NCI-H446 (cell line): ENCODE data around the gene NBEA.
A peak's percentile ranks its signal among the peaks of the same experiment; 100 is the strongest.

Experiments
- DNase-seq, 2 experiments: peaks; one replicate each; lab custom pipeline; 2025; lab: John Stamatoyannopoulos, UW

The NBEA gene

DNA sequence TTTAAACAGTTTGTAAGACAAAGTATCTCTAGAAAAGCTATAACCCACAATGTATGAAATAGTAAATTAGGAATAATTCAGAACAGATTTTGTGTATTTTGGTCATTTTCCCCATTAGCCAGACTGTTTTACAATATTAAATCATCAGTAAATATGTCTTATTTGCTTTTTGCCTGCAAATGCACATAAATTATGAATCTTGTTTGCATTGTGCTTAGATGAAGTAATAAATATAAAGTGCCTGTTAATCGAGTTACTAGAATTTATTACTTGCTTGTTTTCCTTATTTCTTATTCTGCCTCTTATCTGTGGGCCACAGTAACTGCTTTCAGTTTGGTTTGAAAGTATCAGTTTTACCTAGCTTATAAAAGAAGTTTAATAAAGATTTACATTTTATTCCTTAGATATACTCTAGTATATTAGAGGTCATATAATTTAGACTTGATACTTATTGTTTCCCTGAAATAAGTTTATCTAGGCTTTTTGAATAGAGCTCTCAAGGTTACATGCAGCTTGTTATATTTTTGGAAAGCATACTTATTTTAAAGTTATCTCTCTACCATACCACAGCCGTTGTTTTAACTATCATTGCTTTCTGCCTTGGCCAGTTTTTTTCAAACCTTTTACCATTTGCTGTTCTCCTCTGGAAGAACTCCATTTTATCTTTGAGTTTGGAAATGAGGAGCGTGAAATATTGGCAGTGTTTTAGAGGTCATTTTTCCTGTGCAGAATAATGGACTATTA, 238.0 kb downstream of the NBEA start:
- no peak for DNase-seq

DNA sequence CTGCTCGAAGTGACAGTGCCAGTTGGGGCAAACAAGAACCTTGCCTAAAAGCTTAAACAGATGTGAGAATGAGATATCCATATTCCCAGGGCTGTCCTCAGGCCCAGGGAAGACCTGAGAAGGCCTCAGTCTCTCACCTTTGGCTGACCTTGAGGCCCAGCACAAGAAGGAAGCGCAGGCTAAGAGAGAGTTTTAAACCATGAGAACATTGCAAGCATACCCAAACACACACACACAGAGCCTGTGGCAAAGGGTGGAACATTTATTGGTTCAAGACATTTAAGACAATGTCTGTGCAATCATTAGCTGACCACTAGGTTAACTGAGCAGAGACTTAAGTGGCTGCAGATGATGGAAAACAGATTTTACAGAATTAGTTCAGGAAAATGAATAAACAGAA, 248.2 kb downstream of the NBEA start:
- no peak for DNase-seq

DNA sequence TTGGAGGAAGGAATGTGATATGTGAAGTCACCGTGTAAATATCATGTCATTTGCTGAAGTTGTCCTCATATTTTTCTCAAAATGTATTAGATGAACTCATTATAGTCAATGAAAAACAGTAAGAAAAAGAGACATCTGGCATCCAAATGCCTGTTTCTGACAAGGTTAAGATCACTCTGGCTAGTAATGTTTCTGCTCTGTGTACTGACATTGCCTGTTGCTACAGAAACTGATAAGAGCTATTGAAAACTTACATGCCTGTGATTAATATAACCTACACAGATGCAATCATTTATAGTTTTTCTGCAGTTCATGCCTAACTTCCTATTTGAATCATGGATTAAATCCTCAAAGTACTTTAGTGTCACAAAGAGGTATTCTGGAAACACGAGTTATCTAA, 249.8 kb downstream of the NBEA start:
- no peak for DNase-seq

DNA sequence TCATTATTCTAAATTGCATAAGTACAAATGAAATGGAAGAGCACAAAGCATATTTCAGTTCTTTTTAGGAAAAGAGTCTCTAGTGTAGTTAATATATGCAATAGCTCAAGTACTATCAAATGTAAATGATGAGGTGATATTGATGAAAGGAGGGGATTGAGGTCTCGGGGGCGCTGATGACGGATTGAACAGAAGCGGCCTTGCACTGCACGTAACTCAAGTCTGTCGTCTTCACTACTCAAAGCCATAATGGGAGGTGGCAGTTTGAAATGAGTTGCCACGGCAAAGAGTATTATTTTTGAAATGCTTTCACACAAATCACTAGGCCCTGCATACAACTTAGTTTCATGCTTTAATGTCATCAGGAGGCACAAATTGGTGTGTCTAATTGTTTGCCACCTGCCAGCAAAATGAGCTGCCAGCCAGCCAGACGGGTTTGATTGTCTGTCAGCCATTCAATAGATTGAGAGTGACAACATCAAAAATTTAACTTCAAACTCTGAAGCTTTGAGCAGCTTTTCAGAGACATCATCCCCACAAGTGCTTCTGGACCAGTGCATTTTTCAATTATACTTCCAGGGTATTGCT, 256.6 kb downstream of the NBEA start:
- peak; percentile 11 to 54 for DNase-seq

DNA sequence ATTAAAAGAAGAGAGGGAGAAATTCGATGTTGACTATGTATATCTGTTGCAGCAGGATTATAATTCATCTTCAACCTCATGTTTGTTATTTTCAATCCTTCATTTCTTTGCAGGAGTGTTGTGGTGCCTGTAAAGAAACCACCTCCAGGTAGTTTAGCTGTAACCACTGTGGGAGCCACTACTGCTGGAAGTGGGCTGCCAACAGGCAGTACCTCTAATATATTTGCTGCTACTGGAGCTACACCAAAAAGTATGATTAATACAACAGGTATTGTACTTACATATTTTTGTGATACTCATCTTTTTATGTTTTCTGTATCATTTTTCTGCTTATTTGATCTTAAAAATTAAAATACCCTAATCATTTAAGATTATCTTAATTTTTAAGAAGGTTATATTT, 266.5 kb downstream of the NBEA start:
- DNase-seq, result no peak

DNA sequence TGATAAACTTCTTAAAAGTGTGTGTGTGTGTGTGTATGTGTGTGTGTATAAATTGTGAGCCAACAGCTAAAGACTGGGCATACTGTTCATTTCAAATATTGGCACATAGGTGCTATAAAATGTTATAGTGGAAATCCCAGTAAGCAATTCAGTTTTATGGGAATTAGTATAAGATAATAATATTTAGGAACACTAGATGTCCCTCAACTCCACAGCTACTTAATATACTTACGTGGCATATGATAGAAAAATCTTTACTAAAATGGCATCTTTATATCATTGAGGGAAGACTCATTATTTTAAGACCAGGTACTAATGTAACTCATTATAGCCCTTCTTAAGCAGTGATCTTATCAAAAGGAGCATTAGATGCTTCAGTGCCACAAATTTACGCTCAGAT, 268.2 kb downstream of the NBEA start:
- DNase-seq, result peak in 1 of 2 experiments; percentile 32

DNA sequence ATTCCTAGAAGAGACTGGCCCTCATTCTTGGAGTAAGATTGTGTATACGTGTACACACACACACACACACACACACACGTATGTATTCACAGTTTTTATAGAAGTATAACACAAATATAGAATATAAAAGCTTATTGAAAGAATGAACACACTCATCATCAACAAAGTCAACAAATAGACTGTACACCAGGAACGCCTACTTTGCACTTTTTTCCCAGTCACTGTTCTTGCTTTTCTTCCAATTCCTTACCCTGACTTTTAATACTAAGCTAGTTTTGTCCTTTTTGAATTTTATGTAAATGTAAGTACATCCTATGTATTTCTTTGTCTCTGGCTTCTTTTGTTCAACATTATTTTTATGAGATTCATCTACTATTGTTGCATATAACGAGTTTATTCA, 269.9 kb downstream of the NBEA start:
- DNase-seq, result no peak

DNA sequence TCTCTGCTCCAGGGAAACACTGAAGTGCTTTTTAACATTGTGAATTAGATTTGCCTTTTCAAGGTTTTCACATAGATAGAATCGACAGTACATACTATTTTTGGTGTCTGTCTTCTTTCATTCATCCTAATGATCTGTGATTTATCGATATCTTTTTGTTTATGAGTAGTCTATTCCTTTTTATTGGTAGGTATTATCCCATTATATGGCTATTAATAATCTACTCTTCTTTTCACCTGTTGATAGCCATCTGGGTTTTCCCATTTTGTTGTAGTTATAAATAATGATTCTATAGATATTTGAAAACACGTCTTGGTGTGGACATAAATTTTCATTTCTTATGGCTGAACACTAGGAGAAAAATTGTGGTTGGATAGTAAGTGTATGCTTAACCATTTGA, 271.8 kb downstream of the NBEA start:
- DNase-seq, result no peak

DNA sequence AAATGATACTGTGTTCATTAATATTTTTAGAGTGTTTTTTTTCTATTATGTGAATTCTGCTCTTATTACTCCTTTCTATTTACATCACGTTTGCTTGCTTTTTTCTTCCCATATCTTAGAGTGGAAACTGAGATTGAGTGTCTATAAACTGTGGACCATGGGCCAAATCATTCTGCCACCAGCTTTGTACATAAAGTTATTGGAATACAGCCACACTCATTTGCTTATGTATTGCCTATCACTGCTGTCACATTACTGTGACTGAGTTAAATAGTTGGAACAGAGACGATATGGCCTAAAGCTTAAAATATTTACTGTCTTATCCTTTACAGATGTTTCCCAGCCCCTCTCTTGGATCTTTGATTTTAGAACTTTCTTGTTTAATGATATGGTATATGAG, 274.1 kb downstream of the NBEA start:
- DNase-seq, result peak in 1 of 2 experiments; percentile 14

DNA sequence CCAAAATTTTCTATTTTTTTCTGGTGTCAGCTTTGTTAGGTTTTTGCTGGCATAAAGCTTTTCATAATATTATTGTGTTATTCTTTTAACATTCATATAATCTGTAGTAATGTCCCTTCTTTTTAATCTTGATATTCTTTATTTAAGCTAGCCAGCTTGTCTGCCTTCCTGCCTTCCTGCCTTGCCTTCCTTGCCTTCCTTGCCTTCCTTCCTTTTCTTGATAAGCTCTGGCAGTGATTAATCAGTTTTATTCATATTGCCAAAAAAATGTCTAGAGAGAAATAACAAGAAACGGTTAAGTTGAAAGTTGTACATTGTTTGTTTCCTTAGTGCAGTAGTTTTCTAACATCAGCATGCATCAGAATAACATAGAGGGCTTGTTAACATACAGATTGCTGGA, 277.0 kb downstream of the NBEA start:
- DNase-seq, result no peak

DNA sequence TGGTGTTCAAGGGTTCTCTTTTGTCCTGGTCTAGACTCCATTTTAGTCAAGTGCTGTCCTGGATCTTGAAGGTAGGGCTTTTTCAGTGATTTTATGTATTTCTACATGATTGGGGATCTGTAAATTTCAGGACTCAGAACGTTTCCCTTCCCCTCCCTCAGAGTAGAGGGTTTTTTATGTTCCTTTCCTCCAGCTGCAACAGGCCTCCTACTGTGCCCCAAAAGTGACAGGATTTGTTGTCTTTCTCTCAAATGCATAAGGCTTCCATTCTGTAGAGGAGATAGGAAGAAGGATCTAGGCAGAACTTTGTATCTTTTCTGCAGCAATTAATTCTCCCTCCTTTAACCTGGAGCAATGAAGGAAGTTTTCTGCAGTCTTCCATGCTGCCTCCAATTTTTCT, 283.1 kb downstream of the NBEA start:
- no peak for DNase-seq

DNA sequence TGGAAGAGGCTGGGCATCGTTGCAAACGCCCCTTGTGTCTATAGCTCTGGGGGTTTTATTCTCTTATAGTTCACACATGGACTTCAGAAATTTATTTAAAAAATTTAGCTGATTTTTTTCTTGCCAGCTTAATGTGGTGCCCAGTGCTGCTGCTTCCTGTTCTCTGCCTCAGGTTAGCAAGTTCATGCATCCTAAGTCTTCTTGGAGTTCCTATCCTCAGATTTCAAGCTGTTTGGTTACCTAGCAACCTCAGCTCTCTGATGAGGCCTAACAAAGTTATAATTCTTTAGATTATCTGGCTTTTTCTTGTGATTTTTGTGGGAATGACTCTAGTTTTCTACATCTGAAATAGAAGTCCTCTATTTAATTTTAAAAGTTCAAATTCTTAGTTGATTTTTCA, 283.5 kb downstream of the NBEA start:
- no peak for DNase-seq

DNA sequence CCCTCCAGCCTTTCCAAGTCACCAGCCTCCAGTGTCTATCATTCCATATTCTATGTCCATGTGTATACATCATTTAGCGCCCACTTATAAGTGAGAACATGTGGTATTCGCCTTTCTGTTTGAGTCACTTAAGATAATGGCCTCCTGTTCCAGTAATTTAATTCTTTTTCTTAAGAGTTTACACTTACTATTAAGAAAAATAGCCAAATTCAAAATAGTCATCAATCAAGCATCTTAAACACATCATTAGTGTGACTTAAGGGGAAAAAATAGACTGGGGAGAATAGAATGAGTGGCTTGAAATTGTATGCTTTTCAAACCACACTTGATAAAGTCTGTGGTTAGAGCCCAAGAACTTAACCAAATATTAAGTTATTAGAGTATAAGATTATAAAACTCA, 286.5 kb downstream of the NBEA start:
- no peak for DNase-seq

DNA sequence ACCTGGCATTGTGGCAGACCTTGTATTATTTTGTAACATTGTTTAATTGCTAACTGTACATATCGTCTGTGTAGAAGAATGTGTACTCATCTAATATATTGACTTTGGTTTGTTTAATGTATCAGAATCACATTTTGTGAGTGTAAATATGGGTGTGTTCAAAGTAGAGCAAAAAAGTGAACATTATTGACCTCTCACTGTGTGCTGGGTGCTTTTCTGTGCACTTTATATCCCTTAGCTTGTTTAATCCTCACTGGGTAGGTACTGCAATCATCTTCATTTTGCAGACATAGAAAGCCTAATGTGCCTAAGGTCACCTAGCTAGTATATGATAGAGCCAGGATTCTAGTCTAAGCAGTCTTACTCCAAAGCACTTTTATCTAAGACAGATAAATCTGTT, 289.4 kb downstream of the NBEA start:
- DNase-seq, result no peak

DNA sequence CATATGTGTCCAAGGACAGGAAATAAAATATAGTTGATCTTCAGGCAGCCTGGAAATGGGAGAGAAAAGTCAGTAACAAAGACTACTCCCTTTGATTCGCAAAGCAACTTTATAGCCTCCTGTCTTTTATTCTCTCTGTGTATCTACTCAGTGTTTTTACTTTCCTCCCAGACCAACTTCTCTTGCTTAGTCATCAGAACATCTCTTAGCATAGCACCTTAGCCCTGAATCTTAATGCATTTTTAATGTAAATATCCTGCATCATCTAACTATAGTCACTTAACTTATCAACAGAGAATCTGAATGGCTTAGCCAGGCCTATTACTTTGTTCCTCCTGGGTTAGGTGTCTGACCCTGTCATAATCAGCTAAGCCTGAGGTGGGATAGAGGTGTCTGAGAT, 296.2 kb downstream of the NBEA start:
- DNase-seq, result no peak

DNA sequence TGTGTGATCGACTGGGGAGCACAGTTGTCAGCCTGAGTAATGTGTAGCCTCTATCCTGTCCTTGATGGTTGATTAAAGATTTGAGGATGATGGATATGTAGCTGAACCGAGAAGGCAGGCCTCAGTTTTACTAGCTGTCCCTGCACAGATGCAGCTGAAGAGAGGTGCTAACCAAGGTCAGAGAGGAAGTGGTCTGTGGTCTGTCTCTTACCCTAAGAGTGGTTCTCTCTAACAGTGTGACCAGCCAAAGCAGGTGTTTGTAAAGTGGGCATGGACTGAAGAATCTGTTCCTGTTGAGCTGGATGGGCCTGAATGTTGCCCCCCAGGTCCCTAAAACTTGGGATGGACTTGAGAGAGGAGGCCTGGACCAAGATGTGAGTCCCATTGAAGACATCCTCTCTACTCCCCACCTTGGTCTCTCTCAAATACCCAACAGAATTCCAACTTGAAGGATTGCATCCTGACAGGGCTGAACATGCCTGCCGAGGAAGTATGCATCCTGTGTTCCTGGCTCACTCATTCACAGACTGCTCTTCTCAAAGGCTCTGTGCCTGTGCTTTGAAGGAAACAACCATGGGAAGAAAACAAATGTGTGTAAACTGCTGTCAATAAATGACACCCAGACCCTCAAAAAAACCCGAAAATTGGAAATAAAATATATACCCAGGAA, 310.6 kb downstream of the NBEA start:
- no peak for DNase-seq

DNA sequence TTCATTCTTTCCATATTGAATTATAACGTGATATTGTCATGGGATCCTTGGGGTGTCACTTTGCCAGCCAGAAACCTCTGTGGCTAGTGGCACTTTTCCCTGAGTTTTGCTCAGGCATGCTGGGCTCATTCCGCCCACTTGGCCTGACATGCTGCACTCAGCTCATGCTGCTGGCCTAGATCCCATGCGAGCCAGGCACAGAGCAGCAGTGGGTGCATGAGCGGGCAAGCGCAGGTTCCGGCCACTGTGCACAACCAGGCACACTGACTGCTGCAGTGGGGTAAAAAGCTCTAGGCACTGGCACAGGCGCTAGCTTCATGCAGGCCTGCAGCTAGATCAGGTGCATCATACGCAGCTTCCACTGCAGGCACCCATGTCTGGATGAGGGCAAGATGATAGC, 313.2 kb downstream of the NBEA start:
- no peak for DNase-seq

DNA sequence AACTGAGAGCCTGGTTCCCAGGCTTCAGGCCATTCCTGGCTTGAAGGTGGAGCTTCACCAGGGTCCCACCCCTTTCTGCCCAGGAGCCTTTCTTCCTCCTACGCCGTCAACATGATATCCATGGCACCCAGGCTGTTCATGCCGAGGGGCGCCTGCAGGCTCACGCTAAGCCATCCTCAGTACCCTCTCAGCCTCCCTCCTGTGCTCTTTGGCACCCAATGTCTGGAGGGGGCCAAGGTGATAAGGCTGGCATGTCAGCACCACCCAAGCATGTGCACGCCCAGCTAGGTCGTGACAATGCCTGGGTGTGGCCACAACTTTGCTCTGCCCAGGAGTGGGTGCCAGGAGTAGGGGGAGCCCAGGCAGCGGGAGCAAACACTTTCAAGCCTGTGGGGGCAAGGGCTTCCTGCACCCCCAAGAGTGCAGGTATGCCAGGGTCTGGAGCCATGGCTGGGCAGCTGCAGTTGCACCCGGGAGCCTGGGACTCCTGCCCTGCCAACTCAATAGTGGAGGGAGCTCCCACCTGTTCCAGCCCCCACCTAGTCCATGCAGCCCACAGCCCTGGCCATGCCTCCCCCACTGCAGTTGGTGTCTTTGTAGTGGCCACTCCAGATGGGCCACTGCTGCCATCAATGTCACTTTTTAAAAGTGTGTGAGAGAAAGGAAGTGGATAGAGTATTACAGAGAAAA, 314.5 kb downstream of the NBEA start:
- DNase-seq, result no peak

DNA sequence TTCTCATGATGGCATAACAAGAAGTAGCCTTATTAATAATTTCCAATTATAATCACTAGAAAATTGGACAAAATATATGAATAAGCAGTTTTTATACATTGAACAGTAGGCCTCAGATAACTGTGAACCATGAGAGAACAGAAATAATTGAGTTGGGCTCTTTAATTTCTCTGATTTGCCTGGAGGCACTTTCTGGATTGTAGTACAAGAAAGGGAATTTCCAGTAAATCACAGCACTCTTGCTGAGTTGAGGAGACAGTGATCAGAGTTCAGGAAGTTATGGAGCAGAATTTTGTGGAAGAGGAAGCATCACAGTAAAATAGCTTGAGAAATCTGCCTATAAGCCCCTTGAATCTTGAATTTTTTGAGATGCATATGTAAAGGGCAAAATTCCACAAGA, 318.2 kb downstream of the NBEA start:
- DNase-seq, result no peak

DNA sequence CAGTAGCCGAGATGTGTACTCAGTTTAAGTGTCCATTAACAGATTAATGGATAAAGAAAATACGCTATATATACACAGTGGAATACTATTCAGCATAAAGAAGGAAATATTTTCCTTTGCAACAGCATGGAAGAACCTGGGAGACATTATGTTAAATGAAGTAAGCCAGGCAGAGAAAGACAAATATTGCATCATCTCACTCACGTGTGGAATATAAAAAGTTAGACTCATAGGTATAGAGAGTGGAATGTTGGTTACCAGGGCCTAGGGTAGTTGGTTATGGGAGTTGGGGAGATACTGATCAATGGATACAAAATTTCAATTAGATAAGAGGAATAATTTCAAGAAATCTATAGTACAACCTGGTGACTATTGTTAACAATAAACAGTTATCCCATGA, 324.3 kb downstream of the NBEA start:
- DNase-seq, result no peak

DNA sequence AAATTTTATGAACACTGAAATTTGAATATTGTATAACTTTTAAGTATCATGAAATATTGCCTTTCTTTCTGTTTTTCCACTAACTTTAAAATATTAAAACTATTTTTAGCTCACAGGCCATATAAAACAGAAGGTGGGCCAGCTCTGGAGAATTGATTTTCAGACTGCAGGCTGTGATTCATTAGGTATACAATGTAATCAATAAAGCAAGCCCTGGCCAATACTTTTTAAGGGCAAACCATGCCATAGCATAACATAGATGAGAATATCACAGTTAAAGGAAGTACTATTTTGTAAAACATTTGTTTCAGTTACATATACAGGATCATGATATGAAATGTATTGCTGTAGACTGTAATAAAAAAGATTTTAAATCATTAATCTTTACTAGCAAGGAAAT, 336.8 kb downstream of the NBEA start:
- DNase-seq, result no peak

DNA sequence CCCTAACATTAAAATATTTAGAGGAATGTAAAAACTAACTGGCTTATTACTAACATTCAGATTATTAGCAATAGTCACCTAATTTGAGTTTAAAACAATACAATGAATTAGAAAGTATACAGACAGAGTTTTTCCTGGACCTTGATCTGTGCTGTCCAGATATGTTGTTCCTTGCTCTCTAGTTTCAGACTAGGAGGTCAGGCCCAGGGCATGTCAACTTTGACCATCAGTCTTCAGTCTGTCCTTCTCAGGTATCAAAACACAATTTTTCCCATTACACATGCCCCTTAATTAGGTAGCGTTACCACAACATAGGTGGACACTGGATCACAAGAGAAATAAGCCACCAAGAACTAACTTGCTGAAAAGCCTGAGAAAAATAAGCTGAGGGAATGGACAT, 337.4 kb downstream of the NBEA start:
- DNase-seq, result no peak

DNA sequence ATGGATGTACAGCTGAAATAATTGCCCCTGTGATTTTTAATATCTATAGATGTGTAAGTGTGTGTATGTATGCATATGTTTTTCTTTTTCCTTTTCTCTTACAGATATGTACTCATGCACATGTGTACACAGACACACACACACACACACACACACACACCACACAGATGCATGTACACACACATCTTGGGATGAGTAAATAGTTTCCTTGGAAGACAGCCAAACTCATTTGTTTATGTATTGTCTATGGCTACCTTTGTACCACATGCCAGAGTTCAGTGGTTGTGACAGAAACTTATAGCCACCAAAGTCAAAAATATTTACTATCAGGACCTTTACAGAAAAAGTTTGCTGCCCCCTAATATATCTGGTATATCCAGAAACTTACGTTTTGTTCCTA, 341.8 kb downstream of the NBEA start:
- DNase-seq, result peak in 1 of 2 experiments; percentile 34
